Keratinocyte (primary cell): ENCODE results near the gene PSAP.

Source experiments
- CTCF ChIP-seq, 3 experiments: IDR thresholded peaks in 1 of 3; conservative IDR thresholded peaks in 1 of 3; optimal IDR thresholded peaks in 1 of 3; 2 replicates in 2 of 3; 3 replicates in 1 of 3; pipeline versions ENCODE3 to v1.5.1; 2011; ENCODE audit warnings: low read length in 3 of 3, mild to moderate bottlenecking in 3 of 3, moderate library complexity in 2 of 3, control low read depth in 1 of 3, inconsistent platforms in 1 of 3; ENCODE audit not compliant: insufficient read depth in 2 of 3; ENCODE audit errors: extremely low read depth in 1 of 3
- EZH2 ChIP-seq: IDR thresholded peaks from one replicate; pipeline ENCODE4 v1.6.1; 2012; ENCODE audit warnings: inconsistent platforms, mild to moderate bottlenecking, low read length, moderate library complexity

- TF ChIP-seq CTCF (optimal IDR thresholded peaks at IDR 0.05 in 1 of 3, IDR thresholded peaks at IDR 0.05 in 1 of 3, conservative IDR thresholded peaks at IDR 0.05 in 1 of 3; ENCODE audit: extremely low read depth in 1 of 3, insufficient read depth in 2 of 3, low read length in 3 of 3), result no peak
- no peak for TF ChIP-seq EZH2
Measured at GRCh38 chr10:71827852-71828251, 23.2 kb downstream of the PSAP start.
